Kidney epithelial cell (primary cell): ENCODE results near the gene NFATC1. TPM values are rescaled to one million over a fixed set of nuclear protein-coding genes. Genes with fewer than 3 reads are reported as not detected.

Source experiments
- DNase-seq: peaks from one replicate; pipeline ENCODE4 v3.0.0-alpha.2; 2010; ENCODE audit warnings: low read depth
- H3K27me3 ChIP-seq: 2 replicates; pipeline ENCODE4 v1.6.0; 2011; ENCODE audit warnings: low read length; ENCODE audit not compliant: control insufficient read depth, insufficient read depth
- H3K36me3 ChIP-seq: 2 replicates; pipeline ENCODE4 v1.5.1; 2011; ENCODE audit warnings: low read length; ENCODE audit not compliant: control insufficient read depth, insufficient read depth
- H3K4me3 ChIP-seq: 2 replicates; pipeline ENCODE4 v1.5.1; 2011; ENCODE audit warnings: low read depth, mild to moderate bottlenecking, control low read depth, low read length
- total RNA-seq: library from RNA; depleted of rRNA; stranded (reverse); fragments of >200 nt; gene quantifications from 2 replicates; pipeline ENCODE4 v1.2.3, GENCODE V29; 2015
- TF ChIP-seq, protein P1 (sequence below): IDR thresholded peaks from 2 replicates; pipeline ENCODE4 v1.5.1; 2011; ENCODE audit warnings: mild to moderate bottlenecking, moderate library complexity, low read length, control low read depth, inconsistent platforms; ENCODE audit not compliant: insufficient read depth, poor library complexity, severe bottlenecking

Gene NFATC1
- total RNA-seq, 1 donor from 2014 or later = 2.7 TPM

DNA sequence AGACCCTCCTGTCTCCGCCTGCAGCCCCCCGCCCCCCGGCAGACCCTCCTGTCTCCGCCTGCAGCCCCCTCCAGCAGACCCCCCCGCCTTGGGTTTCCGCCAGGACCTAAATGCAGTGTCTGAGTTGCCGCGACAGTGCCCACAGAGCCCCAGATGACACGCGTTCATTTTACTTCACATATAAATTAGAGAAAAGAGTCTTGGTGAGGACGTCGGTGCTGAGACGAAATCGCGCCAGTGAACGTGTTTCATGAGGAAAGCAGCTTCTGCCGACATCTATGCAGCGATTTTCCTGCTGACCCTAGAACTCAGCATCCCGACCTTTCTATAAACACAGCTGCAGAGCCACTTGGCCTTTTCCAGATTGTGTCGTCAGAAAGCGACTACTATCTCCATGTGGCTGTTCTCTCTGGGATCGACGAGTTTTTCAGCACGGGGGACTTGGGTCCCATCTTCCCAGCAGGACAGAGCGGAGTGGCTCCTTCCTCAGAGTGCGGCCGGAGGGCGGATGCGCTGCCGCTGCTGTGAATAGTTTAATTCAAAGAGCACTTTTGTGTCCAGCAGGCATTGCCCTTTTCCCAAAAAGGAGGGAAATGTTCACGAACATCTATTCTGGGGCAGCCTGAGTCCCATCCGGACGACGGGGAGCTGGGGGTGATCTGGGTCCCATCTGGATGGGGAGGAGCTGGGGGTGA, 136.7 kb downstream of the NFATC1 start:
- no peak for DNase-seq
- peaks cover 37% of the 10 kb centered on the region for H3K27me3 ChIP-seq
- H3K4me3 ChIP-seq = no peak overlapping the region
- TF ChIP-seq, protein P1, sequence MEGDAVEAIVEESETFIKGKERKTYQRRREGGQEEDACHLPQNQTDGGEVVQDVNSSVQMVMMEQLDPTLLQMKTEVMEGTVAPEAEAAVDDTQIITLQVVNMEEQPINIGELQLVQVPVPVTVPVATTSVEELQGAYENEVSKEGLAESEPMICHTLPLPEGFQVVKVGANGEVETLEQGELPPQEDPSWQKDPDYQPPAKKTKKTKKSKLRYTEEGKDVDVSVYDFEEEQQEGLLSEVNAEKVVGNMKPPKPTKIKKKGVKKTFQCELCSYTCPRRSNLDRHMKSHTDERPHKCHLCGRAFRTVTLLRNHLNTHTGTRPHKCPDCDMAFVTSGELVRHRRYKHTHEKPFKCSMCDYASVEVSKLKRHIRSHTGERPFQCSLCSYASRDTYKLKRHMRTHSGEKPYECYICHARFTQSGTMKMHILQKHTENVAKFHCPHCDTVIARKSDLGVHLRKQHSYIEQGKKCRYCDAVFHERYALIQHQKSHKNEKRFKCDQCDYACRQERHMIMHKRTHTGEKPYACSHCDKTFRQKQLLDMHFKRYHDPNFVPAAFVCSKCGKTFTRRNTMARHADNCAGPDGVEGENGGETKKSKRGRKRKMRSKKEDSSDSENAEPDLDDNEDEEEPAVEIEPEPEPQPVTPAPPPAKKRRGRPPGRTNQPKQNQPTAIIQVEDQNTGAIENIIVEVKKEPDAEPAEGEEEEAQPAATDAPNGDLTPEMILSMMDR = no peak
- no peaks in the 10 kb centered on the region for H3K36me3 ChIP-seq

DNA sequence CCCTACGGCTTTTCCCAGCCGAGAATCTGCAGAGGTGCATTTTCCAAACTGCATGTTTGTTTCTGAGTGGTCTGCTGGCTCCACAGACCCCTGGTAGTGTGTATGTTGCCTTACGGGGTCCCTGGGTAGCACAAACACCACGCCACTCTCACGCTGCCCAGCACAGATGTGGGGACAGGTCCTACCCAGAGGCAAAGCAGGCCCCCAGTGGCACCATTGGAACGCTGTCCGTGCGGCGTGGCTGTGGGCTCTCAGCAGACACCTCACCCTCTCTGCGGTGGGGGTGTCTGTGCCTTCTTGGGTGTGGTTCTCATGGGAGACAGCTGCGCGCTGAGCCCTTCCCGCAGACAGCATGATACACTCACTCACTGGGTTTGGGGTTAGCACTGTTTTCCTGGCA, 137.4 kb downstream of the NFATC1 start:
- TF ChIP-seq, protein P1 = no peak
- no peak overlapping the region for H3K4me3 ChIP-seq
- peaks cover 37% of the 10 kb centered on the region for H3K27me3 ChIP-seq
- H3K36me3 ChIP-seq = no peaks in the 10 kb centered on the region
- no peak for DNase-seq

GRCh38 chr18:79533591-79533990, 137.9 kb downstream of the NFATC1 start:
- no peaks in the 10 kb centered on the region for H3K36me3 ChIP-seq
- TF ChIP-seq, protein P1 = no peak
- no peak for DNase-seq
- no peak overlapping the region for H3K4me3 ChIP-seq
- peaks cover 37% of the 10 kb centered on the region for H3K27me3 ChIP-seq

- no peaks in the 10 kb centered on the region for H3K36me3 ChIP-seq
- DNase-seq = no peak
- H3K27me3 ChIP-seq = peaks cover 33% of the 10 kb centered on the region
- TF ChIP-seq, protein P1 = no peak
- H3K4me3 ChIP-seq = no peak overlapping the region
Observed at GRCh38 chr18:79534356-79534755, 138.6 kb downstream of the NFATC1 start.

GRCh38 chr18:79537758-79538157, 142.0 kb downstream of the NFATC1 start:
- TF ChIP-seq, protein P1 = no peak
- no peak for DNase-seq
- Histone ChIP-seq H3K36me3 (no peaks in the 10 kb centered on the region), H3K4me3 (no peak overlapping the region), H3K27me3 (peaks cover 12% of the 10 kb centered on the region)

DNA sequence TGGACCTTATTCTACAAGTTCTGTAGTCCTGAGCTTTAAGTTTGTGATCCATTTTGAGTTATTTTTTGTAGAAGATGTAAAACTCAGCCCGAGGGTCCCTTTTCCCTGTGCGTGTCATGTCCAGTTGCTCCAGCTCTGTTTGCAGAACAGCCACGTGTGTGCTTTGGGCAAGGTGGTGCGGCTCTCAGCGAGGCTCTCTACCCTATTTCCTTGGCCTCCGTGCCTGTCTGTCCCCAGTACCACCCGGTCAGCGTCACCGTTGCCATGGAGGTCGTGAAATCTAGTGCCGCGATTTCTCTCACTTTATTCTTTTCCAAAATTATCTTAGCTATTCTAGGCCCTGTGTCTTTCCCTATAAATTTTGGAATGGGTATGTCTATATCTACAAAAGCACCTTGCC, 142.9 kb downstream of the NFATC1 start:
- Histone ChIP-seq H3K36me3 (no peaks in the 10 kb centered on the region), H3K4me3 (no peak overlapping the region), H3K27me3 (peaks cover 3% of the 10 kb centered on the region)
- DNase-seq = no peak
- TF ChIP-seq, protein P1 = no peak
